Measurements from ENCODE around the gene CIB4.
"Not testable (repeated sequence)": the region's sequence is repeated elsewhere in the genome, so short reads cannot be mapped to it uniquely, and the experiment has no call there.

Gene CIB4

DNA sequence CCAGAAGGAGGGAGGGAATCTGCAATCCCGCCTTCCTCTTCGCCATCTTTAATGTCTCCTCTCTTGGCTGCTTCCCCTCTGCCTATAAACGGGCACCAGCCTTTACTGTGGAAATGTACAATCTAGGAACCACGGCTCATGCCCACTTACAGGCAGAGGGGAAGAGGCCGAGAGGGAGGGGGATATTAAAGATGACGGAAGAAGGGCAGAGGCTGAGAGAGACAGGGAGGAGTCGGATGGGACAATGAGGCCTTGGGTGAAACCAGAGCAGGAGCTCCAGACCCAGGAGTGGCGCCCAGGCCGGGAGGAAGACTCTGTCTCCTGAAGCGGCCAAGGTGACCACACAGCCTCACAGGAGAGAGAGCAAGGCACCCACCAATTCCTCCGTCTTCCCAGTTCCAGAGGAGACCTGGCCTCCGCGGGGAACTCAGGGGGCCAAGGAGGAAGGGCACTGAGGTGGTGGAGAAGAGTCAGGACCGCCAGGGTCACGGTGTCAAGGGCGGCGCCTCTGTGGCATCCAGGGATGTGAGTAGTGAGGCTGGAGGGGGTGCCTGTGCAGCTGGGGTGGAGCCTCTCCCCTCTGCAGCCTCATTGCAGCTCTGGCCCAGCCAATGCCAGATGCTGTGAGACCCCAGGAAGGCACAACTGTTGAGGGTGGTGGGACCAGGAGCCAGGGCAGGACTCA is 67.8 kb downstream of the CIB4 start:
- no peaks in the 10 kb centered on the region for H3K9me3 ChIP-seq (ENCODE audit: control insufficient read depth in 5 of 5, low read length in 5 of 5)
- no peaks in the 10 kb centered on the region for H3K4me1 ChIP-seq (ENCODE audit: control insufficient read depth in 5 of 5, insufficient read depth in 5 of 5, low read length in 5 of 5)
- H3K27ac ChIP-seq (ENCODE audit: low read depth, low read length) = no peak overlapping the region
- H3K9ac ChIP-seq (ENCODE audit: low read length in 5 of 5) = no peak overlapping the region
- no peak overlapping the region for H3K4me3 ChIP-seq (ENCODE audit: low read depth in 1 of 5, low read length in 5 of 5)
- H3K27me3 ChIP-seq (ENCODE audit: control insufficient read depth in 5 of 5, insufficient read depth in 4 of 5, low read length in 5 of 5) = peaks cover 8 to 34% (median 18%) of the 10 kb centered on the region in 5 donors
- no peaks in the 10 kb centered on the region for H3K36me3 ChIP-seq (ENCODE audit: control insufficient read depth in 5 of 5, insufficient read depth in 5 of 5, low read length in 5 of 5)

DNA sequence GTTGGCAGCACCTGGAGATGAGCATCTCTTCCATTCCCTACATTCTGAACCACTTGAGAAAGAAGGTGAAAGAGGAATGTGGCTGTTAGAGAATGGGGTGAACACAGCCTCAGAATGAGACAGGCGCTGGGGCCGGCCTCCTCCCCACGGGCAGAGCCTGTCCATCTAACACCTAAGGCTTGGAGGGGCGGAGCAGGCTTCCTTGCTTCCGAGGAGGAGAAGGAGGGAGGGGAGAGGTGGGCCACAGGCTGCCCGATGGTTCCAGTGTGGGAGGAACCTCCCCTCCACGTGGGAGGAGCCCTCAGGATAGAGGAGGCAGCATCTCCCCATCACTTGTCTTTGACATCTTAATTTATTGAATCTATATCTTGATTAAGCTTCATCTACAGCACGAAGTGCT is 68.6 kb downstream of the CIB4 start:
- Histone ChIP-seq H3K9ac (ENCODE audit: low read length in 5 of 5) (no peak overlapping the region), H3K27me3 (ENCODE audit: control insufficient read depth in 5 of 5, insufficient read depth in 4 of 5, low read length in 5 of 5) (peaks cover 12 to 34% (median 20%) of the 10 kb centered on the region in 5 donors), H3K4me3 (ENCODE audit: low read depth in 1 of 5, low read length in 5 of 5) (no peak overlapping the region), H3K36me3 (ENCODE audit: control insufficient read depth in 5 of 5, insufficient read depth in 5 of 5, low read length in 5 of 5) (no peaks in the 10 kb centered on the region), H3K9me3 (ENCODE audit: control insufficient read depth in 5 of 5, low read length in 5 of 5) (no peaks in the 10 kb centered on the region), H3K27ac (ENCODE audit: low read depth, low read length) (no peak overlapping the region), H3K4me1 (ENCODE audit: control insufficient read depth in 5 of 5, insufficient read depth in 5 of 5, low read length in 5 of 5) (no peaks in the 10 kb centered on the region)

DNA sequence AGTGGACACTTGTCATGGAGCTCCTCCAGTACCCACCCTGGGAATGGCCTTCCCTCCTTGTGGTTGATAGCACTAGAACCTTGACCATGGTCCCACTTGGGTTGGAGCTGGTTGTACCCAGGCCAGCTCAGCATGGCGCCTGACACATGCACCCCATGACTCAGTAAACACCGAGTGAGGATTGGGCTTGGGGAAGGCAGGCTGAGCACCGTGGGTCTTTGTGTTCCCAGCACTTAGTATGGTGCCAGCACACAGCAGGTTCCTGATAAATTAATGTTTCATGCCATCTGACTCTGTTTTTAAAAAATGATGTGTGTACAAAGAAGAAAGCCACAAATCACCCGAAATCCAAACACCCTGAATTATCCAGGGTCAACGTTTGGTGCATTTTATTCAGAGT is 69.8 kb downstream of the CIB4 start:
- Histone ChIP-seq H3K4me3 (ENCODE audit: low read depth in 1 of 5, low read length in 5 of 5) (no peak overlapping the region), H3K4me1 (ENCODE audit: control insufficient read depth in 5 of 5, insufficient read depth in 5 of 5, low read length in 5 of 5) (no peaks in the 10 kb centered on the region), H3K27me3 (ENCODE audit: control insufficient read depth in 5 of 5, insufficient read depth in 4 of 5, low read length in 5 of 5) (peaks cover 10 to 22% (median 18%) of the 10 kb centered on the region in 5 donors), H3K9ac (ENCODE audit: low read length in 5 of 5) (no peak overlapping the region), H3K27ac (ENCODE audit: low read depth, low read length) (no peak overlapping the region), H3K36me3 (ENCODE audit: control insufficient read depth in 5 of 5, insufficient read depth in 5 of 5, low read length in 5 of 5) (no peaks in the 10 kb centered on the region), H3K9me3 (ENCODE audit: control insufficient read depth in 5 of 5, low read length in 5 of 5) (no peaks in the 10 kb centered on the region)

DNA sequence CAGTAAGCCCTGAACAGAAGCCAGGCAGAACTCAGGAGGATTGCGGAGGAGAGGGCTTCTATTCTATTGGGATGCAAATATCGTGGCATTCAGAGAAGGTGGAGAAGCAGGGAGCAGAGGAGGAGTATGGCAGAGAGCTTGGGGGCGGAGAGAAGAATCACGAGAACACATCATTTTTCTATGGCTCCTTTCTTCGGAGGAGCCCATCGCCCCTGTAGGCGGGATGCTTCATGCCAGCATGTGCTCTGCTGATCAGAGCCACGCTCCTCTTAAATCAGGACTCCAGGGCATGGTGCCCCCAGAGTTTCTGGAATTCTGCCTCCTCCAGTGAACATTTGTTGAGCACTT is 71.1 kb downstream of the CIB4 start:
- Histone ChIP-seq H3K4me3 (ENCODE audit: low read depth in 1 of 5, low read length in 5 of 5) (no peak overlapping the region), H3K4me1 (ENCODE audit: control insufficient read depth in 5 of 5, insufficient read depth in 5 of 5, low read length in 5 of 5) (no peaks in the 10 kb centered on the region), H3K36me3 (ENCODE audit: control insufficient read depth in 5 of 5, insufficient read depth in 5 of 5, low read length in 5 of 5) (no peaks in the 10 kb centered on the region), H3K27me3 (ENCODE audit: control insufficient read depth in 5 of 5, insufficient read depth in 4 of 5, low read length in 5 of 5) (peaks cover 20 to 29% (median 23%) of the 10 kb centered on the region in 5 donors), H3K9ac (ENCODE audit: low read length in 5 of 5) (no peak overlapping the region), H3K27ac (ENCODE audit: low read depth, low read length) (no peak overlapping the region), H3K9me3 (ENCODE audit: control insufficient read depth in 5 of 5, low read length in 5 of 5) (no peaks in the 10 kb centered on the region)

DNA sequence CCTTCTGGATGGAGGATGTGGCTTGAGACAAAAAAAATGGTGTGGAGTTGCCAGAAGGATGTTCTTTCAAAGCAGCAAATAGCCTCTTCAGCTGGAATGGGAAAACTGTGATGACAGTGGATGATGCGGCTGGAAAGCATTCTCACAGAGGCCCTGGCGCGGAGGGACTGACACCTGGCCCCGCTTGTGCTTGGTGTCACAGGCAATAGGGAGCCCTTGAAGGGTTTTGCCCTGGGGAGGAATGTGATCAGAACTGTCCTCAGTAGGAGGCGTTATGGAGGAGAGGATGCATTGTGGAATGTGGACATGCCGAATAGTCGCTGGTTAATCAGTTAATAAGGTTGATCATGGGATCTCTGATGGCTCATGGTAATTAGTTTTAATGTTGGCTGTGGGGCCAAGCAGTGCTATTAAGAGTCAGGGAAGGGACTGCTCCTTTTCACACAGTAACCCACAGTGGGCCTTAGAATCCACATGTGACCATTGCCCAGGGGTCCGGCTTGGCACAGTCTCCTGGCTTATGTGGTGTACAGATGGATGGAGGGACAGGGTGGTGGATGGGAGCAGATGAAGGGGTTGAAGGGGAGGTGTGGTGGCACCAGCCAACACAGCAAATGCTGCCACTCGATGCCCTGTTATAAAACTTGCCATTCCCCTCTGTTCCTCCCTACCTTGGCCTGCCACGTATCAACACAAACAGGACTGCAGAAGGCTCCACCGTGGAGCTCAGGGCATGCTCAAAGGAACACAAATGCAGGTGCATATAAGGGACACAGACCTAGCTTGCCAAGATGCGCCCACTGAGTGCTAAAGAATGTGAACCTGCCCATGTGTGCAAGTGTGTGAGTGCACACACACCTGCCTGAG is 71.7 kb downstream of the CIB4 start:
- H3K27ac ChIP-seq (ENCODE audit: low read depth, low read length) = no peak overlapping the region
- no peak overlapping the region for H3K4me3 ChIP-seq (ENCODE audit: low read depth in 1 of 5, low read length in 5 of 5)
- H3K27me3 ChIP-seq (ENCODE audit: control insufficient read depth in 5 of 5, insufficient read depth in 4 of 5, low read length in 5 of 5) = peaks cover 21 to 29% (median 26%) of the 10 kb centered on the region in 5 donors
- no peaks in the 10 kb centered on the region for H3K36me3 ChIP-seq (ENCODE audit: control insufficient read depth in 5 of 5, insufficient read depth in 5 of 5, low read length in 5 of 5)
- H3K4me1 ChIP-seq (ENCODE audit: control insufficient read depth in 5 of 5, insufficient read depth in 5 of 5, low read length in 5 of 5) = no peaks in the 10 kb centered on the region
- H3K9ac ChIP-seq (ENCODE audit: low read length in 5 of 5) = no peak overlapping the region
- no peaks in the 10 kb centered on the region for H3K9me3 ChIP-seq (ENCODE audit: control insufficient read depth in 5 of 5, low read length in 5 of 5)

DNA sequence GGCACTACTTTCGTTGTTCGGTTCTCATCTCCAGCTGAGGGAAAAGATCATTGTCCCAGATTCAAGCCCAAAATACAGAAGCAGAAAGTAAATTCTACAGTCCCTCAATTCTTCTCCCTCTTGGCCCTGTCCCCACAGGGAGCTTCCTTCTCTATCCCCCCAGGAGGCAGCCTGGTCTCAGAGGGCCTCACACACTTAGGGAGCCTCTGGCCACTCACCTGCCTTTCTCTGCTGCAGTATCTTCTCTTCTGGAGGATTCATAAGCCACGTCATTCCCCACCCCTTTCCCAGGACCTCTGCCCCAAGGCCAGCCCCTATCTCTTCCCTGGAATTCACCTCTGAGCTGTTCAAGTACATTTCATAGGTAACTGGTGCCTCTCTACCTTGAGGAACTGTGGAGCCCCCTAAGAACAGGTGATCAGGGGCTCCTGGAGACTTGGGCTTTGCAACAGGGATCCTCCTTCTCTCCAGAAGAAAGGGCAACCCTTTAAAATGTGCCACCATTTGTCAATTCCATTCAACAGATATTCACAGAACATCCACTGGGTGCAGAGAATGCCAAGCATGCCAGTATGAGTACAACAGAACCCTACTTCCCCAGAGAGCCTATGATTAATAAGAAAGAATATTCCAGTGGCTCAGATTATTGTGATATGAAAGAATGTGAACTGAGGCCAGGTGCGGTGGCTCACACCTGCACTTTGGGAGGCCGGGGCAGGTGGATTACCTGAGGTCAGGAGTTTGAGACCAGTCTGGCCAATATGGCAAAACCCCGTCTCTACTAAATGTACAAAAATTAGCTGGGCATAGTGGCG is 72.9 kb downstream of the CIB4 start:
- no peaks in the 10 kb centered on the region for H3K36me3 ChIP-seq (ENCODE audit: control insufficient read depth in 5 of 5, insufficient read depth in 5 of 5, low read length in 5 of 5)
- no peak overlapping the region for H3K4me3 ChIP-seq (ENCODE audit: low read depth in 1 of 5, low read length in 5 of 5)
- H3K4me1 ChIP-seq (ENCODE audit: control insufficient read depth in 5 of 5, insufficient read depth in 5 of 5, low read length in 5 of 5) = peaks cover 0 to 2% (median under 1%) of the 10 kb centered on the region in 5 donors
- H3K27ac ChIP-seq (ENCODE audit: low read depth, low read length) = no peak overlapping the region
- H3K27me3 ChIP-seq (ENCODE audit: control insufficient read depth in 5 of 5, insufficient read depth in 4 of 5, low read length in 5 of 5) = peaks cover 22 to 36% (median 34%) of the 10 kb centered on the region in 5 donors
- no peaks in the 10 kb centered on the region for H3K9me3 ChIP-seq (ENCODE audit: control insufficient read depth in 5 of 5, low read length in 5 of 5)
- H3K9ac ChIP-seq (ENCODE audit: low read length in 5 of 5) = no peak overlapping the region

DNA sequence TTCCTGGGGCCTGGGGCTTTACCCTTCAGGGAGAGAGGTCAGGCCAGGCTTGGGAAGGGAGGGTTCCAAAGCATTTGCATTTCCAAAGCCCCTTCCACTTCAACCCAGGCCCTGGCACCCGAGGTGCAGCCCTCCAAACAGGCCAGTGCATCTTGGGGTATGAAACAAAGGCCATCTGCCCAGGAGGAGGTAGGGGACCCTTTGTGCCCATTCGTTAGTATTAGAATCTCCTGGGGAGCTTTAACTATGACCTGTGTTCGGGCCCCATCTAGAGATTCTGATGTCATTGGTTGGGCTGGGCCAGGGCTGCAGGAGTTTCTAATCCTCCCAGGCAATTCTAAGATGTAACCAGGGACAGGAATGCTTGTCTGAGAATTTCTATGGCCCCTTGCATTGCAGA is 73.6 kb downstream of the CIB4 start:
- Histone ChIP-seq H3K9me3 (ENCODE audit: control insufficient read depth in 5 of 5, low read length in 5 of 5) (no peaks in the 10 kb centered on the region), H3K27ac (ENCODE audit: low read depth, low read length) (no peak overlapping the region), H3K9ac (ENCODE audit: low read length in 5 of 5) (no peak overlapping the region), H3K4me1 (ENCODE audit: control insufficient read depth in 5 of 5, insufficient read depth in 5 of 5, low read length in 5 of 5) (peaks cover 0 to 9% (median 8%) of the 10 kb centered on the region in 5 donors), H3K4me3 (ENCODE audit: low read depth in 1 of 5, low read length in 5 of 5) (no peak overlapping the region), H3K27me3 (ENCODE audit: control insufficient read depth in 5 of 5, insufficient read depth in 4 of 5, low read length in 5 of 5) (peaks cover 29 to 41% (median 39%) of the 10 kb centered on the region in 5 donors), H3K36me3 (ENCODE audit: control insufficient read depth in 5 of 5, insufficient read depth in 5 of 5, low read length in 5 of 5) (no peaks in the 10 kb centered on the region)

DNA sequence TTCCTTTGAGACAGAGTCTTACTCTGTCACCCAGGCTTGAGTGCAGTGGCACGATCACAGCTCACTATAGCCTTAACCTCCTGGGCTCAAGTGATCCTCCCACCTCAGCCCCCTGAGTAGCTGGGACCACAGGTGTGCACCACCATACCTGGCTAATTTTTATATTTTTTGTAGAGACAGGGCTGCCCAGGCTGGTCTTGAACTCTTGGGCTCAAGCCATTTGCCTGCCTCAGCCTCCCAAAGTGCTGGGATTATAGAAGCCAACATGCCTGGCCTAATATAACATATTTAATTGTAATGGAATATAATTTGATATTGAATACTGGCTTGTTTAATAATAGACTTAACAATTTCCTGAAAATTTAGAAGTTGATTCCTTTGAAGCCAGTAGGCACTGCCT is 74.4 kb downstream of the CIB4 start:
- Histone ChIP-seq H3K27me3 (ENCODE audit: control insufficient read depth in 5 of 5, insufficient read depth in 4 of 5, low read length in 5 of 5) (peaks cover 37 to 49% (median 44%) of the 10 kb centered on the region in 5 donors), H3K4me1 (ENCODE audit: control insufficient read depth in 5 of 5, insufficient read depth in 5 of 5, low read length in 5 of 5) (peaks cover 0 to 16% (median 14%) of the 10 kb centered on the region in 5 donors)
- not testable (repeated sequence) for H3K9ac ChIP-seq (ENCODE audit: low read length in 5 of 5); H3K36me3 ChIP-seq (ENCODE audit: control insufficient read depth in 5 of 5, insufficient read depth in 5 of 5, low read length in 5 of 5); H3K4me3 ChIP-seq (ENCODE audit: low read depth in 1 of 5, low read length in 5 of 5); H3K27ac ChIP-seq (ENCODE audit: low read depth, low read length); H3K9me3 ChIP-seq (ENCODE audit: control insufficient read depth in 5 of 5, low read length in 5 of 5)

DNA sequence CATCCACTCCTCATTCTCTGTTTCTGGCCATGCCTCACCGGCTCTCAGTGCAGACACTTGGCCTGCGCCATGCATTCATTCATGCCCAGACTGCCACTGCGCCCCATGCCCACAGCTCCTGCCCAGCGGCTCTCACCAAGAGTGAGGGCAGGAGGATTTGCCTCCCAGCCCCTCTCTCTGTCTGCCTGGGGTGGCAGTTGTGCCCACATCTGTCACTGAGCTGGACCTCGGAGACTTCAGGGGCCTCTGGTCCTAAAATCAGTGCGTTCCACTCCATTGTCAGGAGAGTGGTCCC is 75.1 kb downstream of the CIB4 start:
- Histone ChIP-seq H3K27ac (ENCODE audit: low read depth, low read length) (no peak overlapping the region), H3K9me3 (ENCODE audit: control insufficient read depth in 5 of 5, low read length in 5 of 5) (no peaks in the 10 kb centered on the region), H3K4me1 (ENCODE audit: control insufficient read depth in 5 of 5, insufficient read depth in 5 of 5, low read length in 5 of 5) (peaks cover 0 to 16% (median 14%) of the 10 kb centered on the region in 5 donors), H3K9ac (ENCODE audit: low read length in 5 of 5) (no peak overlapping the region), H3K4me3 (ENCODE audit: low read depth in 1 of 5, low read length in 5 of 5) (no peak overlapping the region), H3K27me3 (ENCODE audit: control insufficient read depth in 5 of 5, insufficient read depth in 4 of 5, low read length in 5 of 5) (peaks cover 44 to 56% (median 50%) of the 10 kb centered on the region in 5 donors), H3K36me3 (ENCODE audit: control insufficient read depth in 5 of 5, insufficient read depth in 5 of 5, low read length in 5 of 5) (no peaks in the 10 kb centered on the region)
